IMR-90 (cell line): Measurements from ENCODE around the gene CDRT4. TPM values are rescaled to one million over a fixed set of nuclear protein-coding genes. Genes with fewer than 3 reads are reported as not detected.

Experiments used
- ATAC-seq: fragments of 200-7000 bp; cut with Tn5 transposase; 2 replicates; pipeline ENCODE4 v1.9.1; 2020; ENCODE audit warnings: low read depth, mild to moderate bottlenecking, moderate library complexity
- BruUV-seq: library from RNA; stranded (reverse); fragments of 400-500 nt; replicated peaks from 2 replicates; lab custom pipeline; 2021; lab: Mats Ljungman, UMichigan
- CTCF ChIA-PET: fragments of 300-600 bp; formaldehyde crosslinking; extraction: SDS; loops from one replicate; lab custom pipeline; 2021; ENCODE audit warnings: antibody characterized with exemption; lab: Yijun Ruan, JAX
- POLR2A ChIA-PET: fragments of 300-600 bp; sonication (Branson Sonifier 250); formaldehyde crosslinking; loops from one replicate; lab custom pipeline; 2022; ENCODE audit warnings: antibody characterized with exemption; ENCODE audit not compliant: unreplicated experiment; lab: Charles Lee
- DNase-seq: peaks from one replicate; pipeline ENCODE4 v3.0.0; 2013
- H2AFZ ChIP-seq: replicated peaks from 2 replicates; pipeline ENCODE3; 2013; ENCODE audit warnings: low read length, mild to moderate bottlenecking; ENCODE audit not compliant: poor library complexity
- H2AK5ac ChIP-seq: 2 replicates; pipeline ENCODE4 v1.6.1; 2013; ENCODE audit warnings: low read depth, low read length, inconsistent platforms
- H2AK9ac ChIP-seq: replicated peaks from 2 replicates; pipeline ENCODE3; 2013; ENCODE audit warnings: mild to moderate bottlenecking, low read depth, low read length, moderate library complexity; ENCODE audit not compliant: poor library complexity
- H2BK120ac ChIP-seq: 2 replicates; pipeline ENCODE4 v1.6.1; 2013; ENCODE audit warnings: low read depth, low read length, inconsistent platforms
- H2BK15ac ChIP-seq: 3 replicates; pipeline ENCODE4 v1.6.1; 2013; ENCODE audit warnings: low read depth, low read length, inconsistent platforms
- H2BK20ac ChIP-seq: 2 replicates; pipeline ENCODE4 v1.6.1; 2013; ENCODE audit warnings: low read depth, mild to moderate bottlenecking, inconsistent platforms, low read length, moderate library complexity
- H2BK5ac ChIP-seq: 2 replicates; pipeline ENCODE4 v1.6.1; 2013; ENCODE audit warnings: mild to moderate bottlenecking, low read depth, low read length, inconsistent platforms; ENCODE audit not compliant: poor library complexity, severe bottlenecking
- H3K14ac ChIP-seq: replicated peaks from 2 replicates; pipeline ENCODE4 v1.6.1; 2013; ENCODE audit warnings: low read depth, low read length, inconsistent platforms
- H3K18ac ChIP-seq: 2 replicates; pipeline ENCODE4 v1.6.1; 2013; ENCODE audit warnings: low read depth, low read length, control low read depth
- H3K23ac ChIP-seq: 2 replicates; pipeline ENCODE4 v1.6.1; 2013; ENCODE audit warnings: low read depth, low read length, inconsistent platforms
- H3K27ac ChIP-seq: 2 replicates; pipeline ENCODE4 v1.5.1; 2013; ENCODE audit warnings: mild to moderate bottlenecking, control low read depth, low read length; ENCODE audit not compliant: insufficient read depth
- H3K27me3 ChIP-seq: 2 replicates; pipeline ENCODE4 v1.6.1; 2013; ENCODE audit warnings: low read length; ENCODE audit not compliant: control insufficient read depth, insufficient read depth
- H3K36me3 ChIP-seq: 2 replicates; pipeline ENCODE4 v1.6.1; 2013; ENCODE audit warnings: low read length, mixed read lengths; ENCODE audit not compliant: control insufficient read depth, insufficient read depth
- H3K4ac ChIP-seq: 2 replicates; pipeline ENCODE4 v1.6.1; 2013; ENCODE audit warnings: low read depth, low read length, inconsistent platforms
- H3K4me1 ChIP-seq: 2 replicates; pipeline ENCODE4 v1.6.1; 2013; ENCODE audit warnings: low read length, mixed read lengths; ENCODE audit not compliant: control insufficient read depth, insufficient read depth
- H3K4me2 ChIP-seq: 2 replicates; pipeline ENCODE4 v1.6.1; 2013; ENCODE audit warnings: low read depth, mild to moderate bottlenecking, control low read depth, low read length, moderate library complexity
- H3K4me3 ChIP-seq: 2 replicates; pipeline ENCODE4 v1.5.1; 2013; ENCODE audit warnings: low read depth, mild to moderate bottlenecking, control low read depth, low read length, moderate library complexity; ENCODE audit not compliant: insufficient read depth
- H3K56ac ChIP-seq: 2 replicates; pipeline ENCODE4 v1.6.1; 2013; ENCODE audit warnings: low read length, inconsistent platforms; ENCODE audit not compliant: insufficient read depth; ENCODE audit errors: extremely low read depth
- H3K79me1 ChIP-seq, 2 experiments: 2 replicates each; pipeline ENCODE4 v1.6.1; 2013; ENCODE audit warnings: low read length in 2 of 2, inconsistent platforms in 1 of 2, low read depth in 1 of 2
- H3K9ac ChIP-seq: 2 replicates; pipeline ENCODE4 v1.6.1; 2013; ENCODE audit warnings: low read depth, low read length, control low read depth
- H3K9me1 ChIP-seq: 2 replicates; pipeline ENCODE4 v1.6.1; 2013; ENCODE audit warnings: low read length, inconsistent platforms; ENCODE audit not compliant: insufficient read depth
- H3K9me3 ChIP-seq: 2 replicates; pipeline ENCODE4 v1.6.1; 2013; ENCODE audit warnings: low read length; ENCODE audit not compliant: control insufficient read depth, insufficient read depth
- H4K20me1 ChIP-seq: 2 replicates; pipeline ENCODE4 v1.6.1; 2013; ENCODE audit warnings: low read length, inconsistent platforms; ENCODE audit not compliant: insufficient read depth
- H4K5ac ChIP-seq: 2 replicates; pipeline ENCODE4 v1.6.1; 2013; ENCODE audit warnings: mild to moderate bottlenecking, low read depth, low read length, control low read depth
- H4K8ac ChIP-seq, 2 experiments: 2 replicates each; pipeline ENCODE4 v1.6.1; 2013; ENCODE audit warnings: low read depth in 2 of 2, low read length in 2 of 2, control low read depth in 1 of 2, inconsistent platforms in 1 of 2
- H4K91ac ChIP-seq: 2 replicates; pipeline ENCODE4 v1.6.1; 2013; ENCODE audit warnings: low read depth, low read length, inconsistent platforms; ENCODE audit not compliant: insufficient read depth
- BHLHE40 ChIP-seq: fragments of 150-350 bp; IDR thresholded peaks from 2 replicates; pipeline ENCODE4 v1.6.1; 2016; ENCODE audit warnings: mild to moderate bottlenecking, low read depth, low read length
- CEBPB ChIP-seq: IDR thresholded peaks from 2 replicates; pipeline ENCODE4 v1.6.1; 2012; ENCODE audit warnings: low read depth, low read length, improper control_type of control experiment
- CHD1 ChIP-seq: IDR thresholded peaks from 2 replicates; pipeline ENCODE4 v1.6.1; 2012; ENCODE audit warnings: low read depth, low read length, improper control_type of control experiment
- CTCF ChIP-seq: conservative IDR thresholded peaks from 2 replicates; pipeline ENCODE4 v1.5.1; 2012; ENCODE audit warnings: mild to moderate bottlenecking, low read depth, low read length, improper control_type of control experiment
- ELK1 ChIP-seq: fragments of 150-350 bp; IDR thresholded peaks from 2 replicates; pipeline ENCODE4 v1.6.1; 2016; ENCODE audit warnings: low read depth, mild to moderate bottlenecking, low read length, moderate library complexity, borderline replicate concordance
- FOS ChIP-seq: fragments of 150-350 bp; IDR thresholded peaks from 2 replicates; pipeline ENCODE4 v1.6.1; 2016; ENCODE audit warnings: low read depth, low read length
- MAFK ChIP-seq: IDR thresholded peaks from 2 replicates; pipeline ENCODE4 v1.6.1; 2012; ENCODE audit warnings: low read depth, low read length, improper control_type of control experiment
- MAZ ChIP-seq: IDR thresholded peaks from 2 replicates; pipeline ENCODE4 v1.6.1; 2012; ENCODE audit warnings: low read depth, mild to moderate bottlenecking, low read length, improper control_type of control experiment, moderate library complexity, borderline replicate concordance
- MXI1 ChIP-seq: IDR thresholded peaks from 2 replicates; pipeline ENCODE4 v1.6.1; 2012; ENCODE audit warnings: low read depth, mild to moderate bottlenecking, low read length, moderate library complexity, borderline replicate concordance
- NFE2L2 ChIP-seq: fragments of 150-350 bp; IDR thresholded peaks from 2 replicates; pipeline ENCODE4 v1.6.1; 2016; ENCODE audit warnings: low read depth, mild to moderate bottlenecking, low read length
- POLR2A ChIP-seq: IDR thresholded peaks from 2 replicates; pipeline ENCODE4 v1.6.1; 2012; ENCODE audit warnings: mild to moderate bottlenecking, low read depth, low read length
- RAD21 ChIP-seq: IDR thresholded peaks from 2 replicates; pipeline ENCODE4 v1.6.1; 2012; ENCODE audit warnings: low read length, improper control_type of control experiment
- RCOR1 ChIP-seq: IDR thresholded peaks from 2 replicates; pipeline ENCODE4 v1.6.1; 2012; ENCODE audit warnings: mild to moderate bottlenecking, low read length, improper control_type of control experiment; ENCODE audit not compliant: insufficient replicate concordance
- RFX5 ChIP-seq: IDR thresholded peaks from 2 replicates; pipeline ENCODE4 v1.8.0; 2012; ENCODE audit warnings: low read depth, mild to moderate bottlenecking, low read length, moderate library complexity
- SMC3 ChIP-seq: fragments of 150-350 bp; IDR thresholded peaks from 2 replicates; pipeline ENCODE4 v1.6.1; 2016; ENCODE audit warnings: low read depth, mild to moderate bottlenecking, antibody characterized with exemption, low read length, moderate library complexity
- USF2 ChIP-seq: fragments of 150-350 bp; IDR thresholded peaks from 2 replicates; pipeline ENCODE4 v1.6.1; 2017; ENCODE audit warnings: mild to moderate bottlenecking, antibody characterized with exemption, low read length, low read depth
- WGBS, 2 experiments: methylation state at CpG; one replicate each; pipeline versions ENCODE4 v1.1.5 to v1.1.7; 2013; ENCODE audit warnings: missing lambda C conversion rate in 2 of 2; ENCODE audit not compliant: insufficient read length in 1 of 2; ENCODE audit errors: extremely low coverage in 2 of 2; 5-methylcytosine and 5-hydroxymethylcytosine counted together
- dilution Hi-C: fragments of 300-500 bp; cut with HindIII; formaldehyde crosslinking; loops from one replicate; pipeline ENCODE4 v1.14.3; 2018; ENCODE audit warnings: low sequenced_read_pairs; ENCODE audit not compliant: unreplicated experiment
- in situ Hi-C: fragments of 300-500 bp; cut with MboI; formaldehyde crosslinking; loops from 3 replicates; pipeline ENCODE4 v1.14.3; 2019; ENCODE audit warnings: low sequenced_read_pairs, inconsistent platforms, mixed read lengths
- intact Hi-C: fragments of 100-400 bp; cut with micrococcal nuclease; formaldehyde crosslinking; loops from 2 replicates; pipeline ENCODE4 v1.10.0; 2022
- polyA plus RNA-seq, 3 experiments: library from polyadenylated mRNA; depleted of rRNA; stranded (reverse); fragments of >200 nt; gene quantifications; 2 replicates each; pipeline ENCODE4 v1.2.3, GENCODE V29; 2012; ENCODE audit warnings: low replicate concordance in 1 of 3
- total RNA-seq: library from RNA; depleted of rRNA; stranded (reverse); fragments of >200 nt; gene quantifications from 2 replicates; pipeline ENCODE4 v1.2.3, GENCODE V29; 2012

CDRT4 gene
- total and polyA plus RNA-seq, 2 of the 4 experiments (the other 2 are of a cell fraction) = 0.90 to 3.7 TPM

- Histone ChIP-seq H3K14ac (no peak overlapping the region), H4K8ac (no peak overlapping the region), H3K4me3 (no peak overlapping the region), H3K4me1 (peaks cover 12% of the 10 kb centered on the region), H3K27me3 (no peaks in the 10 kb centered on the region), H3K9ac (no peak overlapping the region), H3K79me1 (peaks cover 0 to 14% of the 10 kb centered on the region in 2 experiments; a peak in 2 of 4 replicates), H3K36me3 (peaks cover 5% of the 10 kb centered on the region; the same call in 1 of the 2 replicates), H2BK20ac (no peak overlapping the region), H2AK9ac (no peak overlapping the region), H3K4ac (no peak overlapping the region), H2BK5ac (no peak overlapping the region), H3K9me1 (peaks cover 17% of the 10 kb centered on the region), H3K56ac (no peak overlapping the region), H2AK5ac (no peak overlapping the region), H4K91ac (no peak overlapping the region), H3K23ac (no peak overlapping the region), H3K4me2 (no peak overlapping the region), H3K27ac (no peak overlapping the region), H2BK15ac (no peak overlapping the region), H4K20me1 (peaks cover 7% of the 10 kb centered on the region; the same call in 1 of the 2 replicates), H3K18ac (no peak overlapping the region), H2AFZ (no peak overlapping the region), H2BK120ac (no peak overlapping the region), H3K9me3 (no peaks in the 10 kb centered on the region), H4K5ac (no peak overlapping the region)
- TF ChIP-seq RCOR1 (no peak), NFE2L2 (no peak), POLR2A (no peak), CEBPB (no peak), USF2 (no peak), BHLHE40 (no peak), RFX5 (no peak), FOS (no peak), MAZ (no peak), RAD21 (no peak), SMC3 (no peak), ELK1 (no peak), CHD1 (no peak), MAFK (no peak), CTCF (no peak), MXI1 (no peak)
- DNase-seq (no peak), ATAC-seq (no peak)
- ChIA-PET POLR2A (no interaction called here), CTCF (interaction anchor here (0.7 to 1.5 kb wide), 7 partner anchors 10 to 247 kb away, joined by 3 to 17 read pairs (median 5); no protein-coding TSS in a partner anchor)
- in situ Hi-C loops = loop anchor here (5.0 kb wide), 1 partner anchor 246 kb away; no protein-coding TSS in a partner anchor
- intact Hi-C loops = loop anchor here (2.0 kb wide), 1 partner anchor 69 kb away; no protein-coding TSS in a partner anchor
- no TSS peak for BruUV-seq
- WGBS, 2 experiments = 81% methylated on average over 2 of the region's 2 CpGs; no CpG with 5 or more reads in 1 of the 2 experiments
- dilution Hi-C loops = no loop called here
These were observed 36.3 kb upstream of the CDRT4 start for GRCh38 chr17:15503731-15504130.
